Motor neuron (in vitro differentiated cells): ENCODE results near the gene ASPA. TPM values are rescaled to one million over a fixed set of nuclear protein-coding genes. Genes with fewer than 3 reads are reported as not detected.
"Not testable (repeated sequence)": the region's sequence is repeated elsewhere in the genome, so short reads cannot be mapped to it uniquely, and the experiment has no call there.

Experiments
- ATAC-seq, 8 experiments: fragments of 200-7000 bp; cut with Tn5 transposase; replicated peaks in 6 of 8; 2 replicates each; pipeline ENCODE4 v1.8.0; 2021; ENCODE audit warnings: mild to moderate bottlenecking in 8 of 8, moderate library complexity in 8 of 8
- H3K27ac ChIP-seq, 2 donors: fragments of 250-450 bp; sonication (Bioruptor Pico); 2 replicates each; pipeline ENCODE4 v1.9.0; 2021; ENCODE audit warnings: antibody characterized with exemption in 2 of 2, mild to moderate bottlenecking in 2 of 2, moderate library complexity in 1 of 2
- H3K4me1 ChIP-seq, 2 donors: fragments of 250-450 bp; sonication (Bioruptor Pico); replicated peaks in 1 of 2; 2 replicates each; pipeline ENCODE4 v1.6.1; 2021; ENCODE audit warnings: antibody characterized with exemption in 2 of 2, mild to moderate bottlenecking in 2 of 2, moderate library complexity in 1 of 2
- H3K4me3 ChIP-seq, 5 donors: fragments of 250-450 bp; sonication (Bioruptor Pico); 2 replicates each; pipeline ENCODE4 v1.9.0; 2021; ENCODE audit warnings: antibody characterized with exemption in 5 of 5, mild to moderate bottlenecking in 5 of 5, moderate library complexity in 4 of 5
- WGBS, 10 experiments: fragments of 450-650 bp; shearing (Covaris generic); methylation state at CpG; one replicate each; pipeline ENCODE4 v1.0.0; 2022; 5-methylcytosine and 5-hydroxymethylcytosine counted together
- in situ Hi-C, 9 experiments: fragments of 400-800 bp; cut with MboI; loops; one replicate each; pipeline ENCODE4 v1.15.0; 2021; ENCODE audit warnings: low sequenced_read_pairs in 9 of 9, low pct_unique_long_range_greater_than_20kb in 2 of 9; ENCODE audit not compliant: unreplicated experiment in 9 of 9
- total RNA-seq, 8 experiments: library from RNA; unstranded; fragments of 300-600 nt; gene quantifications; 2 replicates each; pipeline versions ENCODE4 v1.2.3 to v1.2.4, GENCODE V29; 2022

The ASPA gene
- total RNA-seq, 8 experiments from 2014 or later = 0.05 to 35.9 (median 0.46) TPM; not detected in 2

- no peak for ATAC-seq
- H3K4me1 ChIP-seq = peaks cover 8 to 12% of the 10 kb centered on the region in 2 donors
- 20 to 93% (median 84%) methylated on average over 1 to 4 of the region's 8 CpGs; no CpG with 5 or more reads in 4 of the 10 experiments for WGBS, 10 experiments
- in situ Hi-C loops = no loop called here
- H3K27ac ChIP-seq = no peak overlapping the region
- H3K4me3 ChIP-seq = no peak overlapping the region
Measured at GRCh38 chr17:3511852-3512504, 36.2 kb downstream of the ASPA start.

- ATAC-seq = peak in 7 of 8 experiments; percentile 44 to 78 (median 70)
- H3K27ac ChIP-seq = no peak overlapping the region
- H3K4me3 ChIP-seq = no peak overlapping the region
- peaks cover 8 to 12% of the 10 kb centered on the region in 2 donors for H3K4me1 ChIP-seq
- 21 to 67% (median 30%) methylated on average over 1 to 19 of the region's 20 CpGs; no CpG with 5 or more reads in 2 of the 10 experiments for WGBS, 10 experiments
- in situ Hi-C loops = no loop called here
Measured at GRCh38 chr17:3512505-3513171, 36.8 kb downstream of the ASPA start.

- in situ Hi-C loops = no loop called here
- Histone ChIP-seq H3K4me3 (no peak overlapping the region), H3K27ac (no peak overlapping the region), H3K4me1 (peaks cover 8 to 12% of the 10 kb centered on the region in 2 donors)
- WGBS, 10 experiments = 66 to 96% (median 81%) methylated on average over 3 to 17 of the region's 23 CpGs; no CpG with 5 or more reads in 2 of the 10 experiments
- peak in 2 of 8 experiments; percentile 9 to 33 for ATAC-seq
Measured at GRCh38 chr17:3513305-3514035, 37.7 kb downstream of the ASPA start.

GRCh38 chr17:3514167-3514566 is 38.4 kb downstream of the ASPA start:
- not testable (repeated sequence) for H3K4me3 ChIP-seq

GRCh38 chr17:3514873-3515272 is 39.1 kb downstream of the ASPA start:
- H3K27ac ChIP-seq = no peak overlapping the region
- ATAC-seq = no peak
- H3K4me3 ChIP-seq = no peak overlapping the region
- WGBS, 10 experiments = 69 to 100% (median 94%) methylated on average over 2 to 6 of the region's 9 CpGs; no CpG with 5 or more reads in 5 of the 10 experiments
- peaks cover 8 to 12% of the 10 kb centered on the region in 2 donors for H3K4me1 ChIP-seq
- in situ Hi-C loops = no loop called here

More at GRCh38 chr17:3514167-3514566, 38.4 kb downstream of the ASPA start:
- ATAC-seq, H3K27ac ChIP-seq, in situ Hi-C loops: not testable (repeated sequence)
- 71 to 100% (median 97%) methylated on average over 1 to 5 of the region's 11 CpGs; no CpG with 5 or more reads in 4 of the 10 experiments for WGBS, 10 experiments
- peaks cover 8 to 12% of the 10 kb centered on the region in 2 donors for H3K4me1 ChIP-seq

GRCh38 chr17:3519472-3519871 is 43.7 kb downstream of the ASPA start:
- ATAC-seq, H3K4me1 ChIP-seq, H3K27ac ChIP-seq, in situ Hi-C loops, H3K4me3 ChIP-seq: not testable (repeated sequence)
- 71 to 100% (median 81%) methylated on average over 2 to 4 of the region's 4 CpGs for WGBS, 10 experiments

GRCh38 chr17:3524024-3524423 is 48.2 kb downstream of the ASPA start:
- in situ Hi-C loops = no loop called here
- H3K4me1 ChIP-seq = peaks cover 5 to 8% of the 10 kb centered on the region in 2 donors
- H3K4me3 ChIP-seq = no peak overlapping the region
- 75 to 100% (median 92%) methylated on average over 1 to 6 of the region's 13 CpGs; no CpG with 5 or more reads in 4 of the 10 experiments for WGBS, 10 experiments
- no peak for ATAC-seq
- H3K27ac ChIP-seq = no peak overlapping the region

GRCh38 chr17:3526491-3526890 is 50.7 kb downstream of the ASPA start:
- in situ Hi-C loops = no loop called here
- ATAC-seq = no peak
- no peak overlapping the region for H3K27ac ChIP-seq
- no peak overlapping the region for H3K4me3 ChIP-seq
- WGBS, 10 experiments = 81 to 100% (median 92%) methylated on average over 2 to 7 of the region's 12 CpGs; no CpG with 5 or more reads in 5 of the 10 experiments
- H3K4me1 ChIP-seq = peaks cover 17 to 19% of the 10 kb centered on the region in 2 donors

GRCh38 chr17:3526971-3527370 is 51.2 kb downstream of the ASPA start:
- no peak for ATAC-seq
- in situ Hi-C loops = no loop called here
- WGBS, 10 experiments = 85 to 100% (median 100%) methylated on average over 1 to 7 of the region's 10 CpGs; no CpG with 5 or more reads in 4 of the 10 experiments
- peaks cover 17 to 19% of the 10 kb centered on the region in 2 donors for H3K4me1 ChIP-seq
- no peak overlapping the region for H3K4me3 ChIP-seq
- no peak overlapping the region for H3K27ac ChIP-seq

GRCh38 chr17:3527468-3527867 is 51.7 kb downstream of the ASPA start:
- peaks cover 17 to 19% of the 10 kb centered on the region in 2 donors for H3K4me1 ChIP-seq
- no peak for ATAC-seq
- no peak overlapping the region for H3K4me3 ChIP-seq
- in situ Hi-C loops = no loop called here
- no peak overlapping the region for H3K27ac ChIP-seq
- 81 to 100% (median 94%) methylated on average over 2 to 5 of the region's 5 CpGs; no CpG with 5 or more reads in 1 of the 10 experiments for WGBS, 10 experiments

- no peak overlapping the region for H3K27ac ChIP-seq
- peaks cover 17 to 19% of the 10 kb centered on the region in 2 donors for H3K4me1 ChIP-seq
- WGBS, 10 experiments = 80 to 100% (median 88%) methylated on average over 1 to 3 of the region's 8 CpGs; no CpG with 5 or more reads in 2 of the 10 experiments
- in situ Hi-C loops = no loop called here
- H3K4me3 ChIP-seq = no peak overlapping the region
- no peak for ATAC-seq
Measured at GRCh38 chr17:3527896-3528295, 52.1 kb downstream of the ASPA start.

GRCh38 chr17:3528403-3528851 is 52.6 kb downstream of the ASPA start:
- 40 to 87% (median 74%) methylated on average over 1 to 6 of the region's 14 CpGs; no CpG with 5 or more reads in 5 of the 10 experiments for WGBS, 10 experiments
- in situ Hi-C loops = no loop called here
- Histone ChIP-seq H3K4me1 (peaks cover 17 to 19% of the 10 kb centered on the region in 2 donors), H3K27ac (no peak overlapping the region), H3K4me3 (no peak overlapping the region)
- ATAC-seq = no peak
